T-helper 2 cell treated with Interferon-gamma antibody and Interleukin-4, amounts not matched to agents 5 μg/mL and 100 μg/mL, for 36 hours (primary cell): ENCODE measurements around the gene UBL7.

Experiments used
- DNase-seq: peaks from one replicate; pipeline ENCODE4 v3.0.0; 2021; ENCODE audit warnings: low spot score
- H3K27ac Mint-ChIP-seq: one replicate; pipeline ENCODE4 v1.8.0; 2021; ENCODE audit warnings: mild to moderate bottlenecking, mixed read lengths
- H3K27me3 Mint-ChIP-seq: one replicate; pipeline ENCODE4 v1.8.0; 2021; ENCODE audit warnings: low read depth, mixed read lengths
- H3K36me3 Mint-ChIP-seq: one replicate; pipeline ENCODE4 v1.8.0; 2021; ENCODE audit warnings: low read depth, mixed read lengths
- H3K4me1 Mint-ChIP-seq: one replicate; pipeline ENCODE4 v1.8.0; 2021; ENCODE audit warnings: low read depth, mixed read lengths
- H3K4me3 Mint-ChIP-seq: one replicate; pipeline ENCODE4 v1.8.0; 2022; ENCODE audit warnings: mild to moderate bottlenecking, moderate library complexity, mixed read lengths
- H3K9me3 Mint-ChIP-seq: one replicate; pipeline ENCODE4 v1.8.0; 2021; ENCODE audit warnings: mixed read lengths

The UBL7 gene

GRCh38 chr15:74441248-74441941 lies 19.6 kb downstream of the UBL7 start:
- H3K36me3 Mint-ChIP-seq = peaks cover 2% of the 10 kb centered on the region
- no peak for DNase-seq
- H3K27ac Mint-ChIP-seq = no peak overlapping the region
- no peak overlapping the region for H3K4me3 Mint-ChIP-seq
- no peaks in the 10 kb centered on the region for H3K27me3 Mint-ChIP-seq
- H3K9me3 Mint-ChIP-seq = no peaks in the 10 kb centered on the region
- H3K4me1 Mint-ChIP-seq = peaks cover 7% of the 10 kb centered on the region

GRCh38 chr15:74438721-74439316 lies 22.1 kb downstream of the UBL7 start:
- Mint-ChIP-seq H3K4me1 (peaks cover 19% of the 10 kb centered on the region), H3K9me3 (no peaks in the 10 kb centered on the region), H3K27me3 (no peaks in the 10 kb centered on the region), H3K36me3 (no peaks in the 10 kb centered on the region), H3K4me3 (no peak overlapping the region), H3K27ac (no peak overlapping the region)
- DNase-seq = peak; percentile 70

- Mint-ChIP-seq H3K27ac (no peak overlapping the region), H3K4me3 (no peak overlapping the region)
These were observed 22.8 kb downstream of the UBL7 start for GRCh38 chr15:74438206-74438605.

GRCh38 chr15:74434263-74435136 lies 26.5 kb downstream of the UBL7 start:
- no peaks in the 10 kb centered on the region for H3K36me3 Mint-ChIP-seq
- no peaks in the 10 kb centered on the region for H3K27me3 Mint-ChIP-seq
- no peaks in the 10 kb centered on the region for H3K9me3 Mint-ChIP-seq
- peak overlapping the region; percentile 82 for H3K27ac Mint-ChIP-seq
- no peak for DNase-seq
- peak overlapping the region; percentile 81 for H3K4me3 Mint-ChIP-seq
- H3K4me1 Mint-ChIP-seq = peaks cover 41% of the 10 kb centered on the region

More at GRCh38 chr15:74438206-74438605, 22.8 kb downstream of the UBL7 start:
- DNase-seq = no peak
- H3K36me3 Mint-ChIP-seq = no peaks in the 10 kb centered on the region
- no peaks in the 10 kb centered on the region for H3K9me3 Mint-ChIP-seq
- peaks cover 19% of the 10 kb centered on the region for H3K4me1 Mint-ChIP-seq
- H3K27me3 Mint-ChIP-seq = no peaks in the 10 kb centered on the region

- Mint-ChIP-seq H3K4me1 (peaks cover 39% of the 10 kb centered on the region), H3K4me3 (peak within 1 kb of the TSS; percentile 81), H3K9me3 (no peaks in the 10 kb centered on the region), H3K36me3 (no peaks in the 10 kb centered on the region), H3K27ac (peak within 1 kb of the TSS; percentile 82), H3K27me3 (no peaks in the 10 kb centered on the region)
- peak; percentile 87 for DNase-seq
These were observed 27.2 kb downstream of the UBL7 start, which contains the start of gene SEMA7A for GRCh38 chr15:74433592-74434262. Gene SEMA7A (minus strand): TSS chr15:74433958. CDS start chr15:74433918, 40 bp downstream.

GRCh38 chr15:74432968-74433591 lies 27.9 kb downstream of the UBL7 start:
- Mint-ChIP-seq H3K4me3 (peak overlapping the region; percentile 79), H3K4me1 (peaks cover 38% of the 10 kb centered on the region), H3K27ac (no peak overlapping the region), H3K36me3 (no peaks in the 10 kb centered on the region), H3K27me3 (no peaks in the 10 kb centered on the region), H3K9me3 (no peaks in the 10 kb centered on the region)
- no peak for DNase-seq

GRCh38 chr15:74432271-74432967 lies 28.5 kb downstream of the UBL7 start:
- Mint-ChIP-seq H3K27ac (peak overlapping the region; percentile 38), H3K36me3 (peaks cover 2% of the 10 kb centered on the region), H3K9me3 (no peaks in the 10 kb centered on the region), H3K27me3 (no peaks in the 10 kb centered on the region), H3K4me3 (peak overlapping the region; percentile 79), H3K4me1 (peaks cover 38% of the 10 kb centered on the region)
- no peak for DNase-seq

GRCh38 chr15:74431645-74432044 lies 29.3 kb downstream of the UBL7 start:
- Mint-ChIP-seq H3K4me3 (peak overlapping the region; percentile 79), H3K4me1 (peaks cover 39% of the 10 kb centered on the region), H3K27ac (peak overlapping the region; percentile 38), H3K36me3 (peaks cover 4% of the 10 kb centered on the region), H3K27me3 (no peaks in the 10 kb centered on the region), H3K9me3 (no peaks in the 10 kb centered on the region)
- DNase-seq = no peak

- DNase-seq = no peak
- H3K4me1 Mint-ChIP-seq = peaks cover 39% of the 10 kb centered on the region
- H3K36me3 Mint-ChIP-seq = peaks cover 4% of the 10 kb centered on the region
- no peaks in the 10 kb centered on the region for H3K27me3 Mint-ChIP-seq
- peak overlapping the region; percentile 27 for H3K27ac Mint-ChIP-seq
- no peaks in the 10 kb centered on the region for H3K9me3 Mint-ChIP-seq
- peak overlapping the region; percentile 79 for H3K4me3 Mint-ChIP-seq
These were observed 29.8 kb downstream of the UBL7 start for GRCh38 chr15:74431116-74431515.

- peaks cover 4% of the 10 kb centered on the region for H3K36me3 Mint-ChIP-seq
- no peak for DNase-seq
- no peaks in the 10 kb centered on the region for H3K27me3 Mint-ChIP-seq
- peaks cover 38% of the 10 kb centered on the region for H3K4me1 Mint-ChIP-seq
- no peak overlapping the region for H3K4me3 Mint-ChIP-seq
- no peak overlapping the region for H3K27ac Mint-ChIP-seq
- H3K9me3 Mint-ChIP-seq = no peaks in the 10 kb centered on the region
These were observed 30.4 kb downstream of the UBL7 start for GRCh38 chr15:74430510-74430951.

- Mint-ChIP-seq H3K27me3 (no peaks in the 10 kb centered on the region), H3K36me3 (peaks cover 4% of the 10 kb centered on the region), H3K27ac (no peak overlapping the region), H3K4me3 (no peak overlapping the region), H3K4me1 (peaks cover 36% of the 10 kb centered on the region), H3K9me3 (no peaks in the 10 kb centered on the region)
- no peak for DNase-seq
These were observed 31.1 kb downstream of the UBL7 start for GRCh38 chr15:74429781-74430400.

- peaks cover 4% of the 10 kb centered on the region for H3K36me3 Mint-ChIP-seq
- no peaks in the 10 kb centered on the region for H3K9me3 Mint-ChIP-seq
- no peak overlapping the region for H3K4me3 Mint-ChIP-seq
- no peak overlapping the region for H3K27ac Mint-ChIP-seq
- no peaks in the 10 kb centered on the region for H3K27me3 Mint-ChIP-seq
- no peak for DNase-seq
- peaks cover 30% of the 10 kb centered on the region for H3K4me1 Mint-ChIP-seq
These were observed 31.8 kb downstream of the UBL7 start for GRCh38 chr15:74428970-74429780.
